GM19324 (cell line): ENCODE data around the gene GLRX3.
A peak's percentile ranks its signal among the peaks of the same experiment; 100 is the strongest.
"Not testable (repeated sequence)": the region's sequence is repeated elsewhere in the genome, so short reads cannot be mapped to it uniquely, and the experiment has no call there.

ENCODE experiments used
- ATAC-seq: cut with Tn5 transposase; IDR thresholded peaks from one replicate; pipeline ENCODE4 v1.9.1; 2021; ENCODE audit warnings: mild to moderate bottlenecking, moderate library complexity; ENCODE audit not compliant: unreplicated experiment, low FRiP score

The GLRX3 gene

GRCh38 chr10:130136226-130137089, at the start of gene GLRX3:
Gene GLRX3 (plus strand): TSS chr10:130136391. CDS start chr10:130136421, 30 bp downstream.
- peak; percentile 91 for ATAC-seq

- not testable (repeated sequence) for ATAC-seq
Measured at GRCh38 chr10:130090565-130090964, 45.6 kb upstream of the GLRX3 start.

GRCh38 chr10:130099344-130099743, 36.8 kb upstream of the GLRX3 start:
- no peak for ATAC-seq

- ATAC-seq: no peak
Measured at GRCh38 chr10:130105724-130106123, 30.5 kb upstream of the GLRX3 start.

GRCh38 chr10:130108146-130108545, 28.0 kb upstream of the GLRX3 start:
- ATAC-seq: not testable (repeated sequence)

- ATAC-seq: no peak
Measured at GRCh38 chr10:130108934-130109604, 27.1 kb upstream of the GLRX3 start.

GRCh38 chr10:130109796-130110245, 26.4 kb upstream of the GLRX3 start:
- ATAC-seq: no peak

- ATAC-seq: peak; percentile 90
Measured at GRCh38 chr10:130110246-130111112, 25.7 kb upstream of the GLRX3 start, which contains the start of gene C10orf143. Gene C10orf143 (minus strand): TSS chr10:130110830. CDS start chr10:130110772, 58 bp downstream.

GRCh38 chr10:130111113-130111851, 24.9 kb upstream of the GLRX3 start:
- ATAC-seq: peak; percentile 93

GRCh38 chr10:130111852-130112180, 24.4 kb upstream of the GLRX3 start:
- no peak for ATAC-seq

- ATAC-seq: no peak
Measured at GRCh38 chr10:130112821-130113220, 23.4 kb upstream of the GLRX3 start.

GRCh38 chr10:130116942-130117341, 19.2 kb upstream of the GLRX3 start:
- ATAC-seq: not testable (repeated sequence)

GRCh38 chr10:130117535-130117934, 18.7 kb upstream of the GLRX3 start:
- ATAC-seq: not testable (repeated sequence)

GRCh38 chr10:130121486-130122079, 14.6 kb upstream of the GLRX3 start:
- no peak for ATAC-seq

GRCh38 chr10:130127364-130128061, 8.7 kb upstream of the GLRX3 start:
- ATAC-seq: peak; percentile 85

GRCh38 chr10:130128062-130128781, 8.0 kb upstream of the GLRX3 start:
- ATAC-seq: no peak

- ATAC-seq: no peak
Measured at GRCh38 chr10:130128922-130129321, 7.3 kb upstream of the GLRX3 start.

GRCh38 chr10:130135676-130136225, 440 bp upstream of the GLRX3 start:
- no peak for ATAC-seq
